HCT116 (cell line): ENCODE data around the gene EHD1.

ENCODE experiments used
- CTCF ChIP-seq, 3 experiments: fragments of 200-600 bp in 1 of 3; sonication (generic) in 1 of 3; IDR thresholded peaks in 2 of 3; conservative IDR thresholded peaks in 1 of 3; 2 replicates each; pipeline ENCODE4 v1.5.1; 2012 to 2017; ENCODE audit warnings: low read depth in 2 of 3, low read length in 2 of 3, antibody characterized with exemption in 1 of 3, borderline replicate concordance in 1 of 3, control low read depth in 1 of 3, mild to moderate bottlenecking in 1 of 3, mixed read lengths in 1 of 3, mixed run types in 1 of 3, moderate library complexity in 1 of 3; ENCODE audit not compliant: insufficient read depth in 1 of 3
- EZH2 ChIP-seq: fragments of 200-600 bp; sonication (generic); IDR thresholded peaks from 2 replicates; pipeline ENCODE4 v1.6.1; 2017; ENCODE audit warnings: antibody characterized with exemption, mixed run types
- YY1 ChIP-seq: IDR thresholded peaks from 2 replicates; pipeline ENCODE4 v1.6.1; 2011; ENCODE audit warnings: low read length, low read depth, moderate library complexity, mild to moderate bottlenecking; ENCODE audit not compliant: insufficient replicate concordance; ENCODE audit errors: extremely low read depth
- ZFX ChIP-seq: fragments of 450-650 bp; IDR thresholded peaks from 2 replicates; pipeline ENCODE4 v1.6.1; 2017

DNA sequence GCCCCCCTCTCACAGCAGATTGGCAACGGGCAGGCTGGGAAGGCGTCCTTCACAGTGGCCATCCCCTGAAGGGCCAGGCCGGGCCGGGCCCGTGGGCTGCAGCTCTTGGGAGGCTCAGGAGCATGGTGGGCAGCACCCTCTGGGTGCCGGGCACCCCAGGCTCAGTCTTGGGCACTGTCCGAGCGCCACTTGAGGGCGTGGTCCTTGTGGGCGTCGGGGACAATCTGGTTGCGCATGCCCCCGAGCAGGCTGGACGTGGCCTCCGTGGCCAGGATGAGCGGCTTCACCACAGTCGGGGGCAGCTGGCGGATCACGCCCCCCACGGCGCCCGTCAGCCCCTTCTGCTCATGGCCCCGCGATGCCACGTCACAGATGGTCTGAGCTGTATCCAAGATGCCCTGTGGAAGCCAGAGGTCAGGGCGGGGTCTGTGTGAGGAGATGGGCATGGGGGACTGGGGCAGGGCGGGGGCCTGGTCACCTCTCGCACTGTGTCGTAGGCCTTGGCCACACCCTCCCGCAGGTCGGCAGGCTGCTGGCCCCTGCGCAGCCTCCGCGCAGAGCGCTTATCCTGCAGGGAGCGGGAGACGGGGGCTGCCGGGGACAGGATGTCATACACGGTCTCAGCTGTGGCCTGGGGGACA is 16.5 kb upstream of the EHD1 start:
- no peak for TF ChIP-seq ZFX
- TF ChIP-seq EZH2: no peak
- TF ChIP-seq CTCF (IDR thresholded peaks at IDR 0.05 in 2 of 3, conservative IDR thresholded peaks at IDR 0.05 in 1 of 3; ENCODE audit: borderline replicate concordance in 1 of 3, insufficient read depth in 1 of 3, low read depth in 2 of 3, low read length in 2 of 3): no peak
- TF ChIP-seq YY1: no peak
